ENCODE results near the gene CSNK2A1. TPM values are rescaled to one million over a fixed set of nuclear protein-coding genes. Genes with fewer than 3 reads are reported as not detected.

The CSNK2A1 gene
- polyA plus RNA-seq, 1 donor from 2014 or later, result 255 TPM

DNA sequence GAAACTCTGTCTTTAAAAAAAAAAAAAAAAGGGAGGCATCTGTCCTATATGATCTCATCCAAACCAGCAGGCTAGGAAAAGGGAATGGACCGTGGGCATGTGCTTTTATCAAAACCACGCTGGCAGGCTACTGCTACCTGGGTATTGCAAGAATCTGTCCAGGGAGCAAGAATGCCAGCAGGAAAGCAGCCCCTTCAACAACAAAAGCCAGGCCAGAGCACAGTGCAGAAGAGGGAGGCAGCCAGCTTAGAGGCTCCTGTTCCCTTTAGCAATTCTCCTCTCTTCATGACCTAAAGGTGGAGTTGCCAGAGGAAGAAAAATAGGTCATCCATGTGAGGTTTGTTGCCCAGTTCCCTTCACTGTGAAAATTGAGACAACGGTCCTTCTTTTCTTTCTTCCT, 99.5 kb downstream of the CSNK2A1 start:
- TF ChIP-seq EP300 (conservative IDR thresholded peaks at IDR 0.05; ENCODE audit: poor library complexity, severe bottlenecking) (no peak), MXI1 (conservative IDR thresholded peaks at IDR 0.05; ENCODE audit: poor library complexity, severe bottlenecking) (no peak), TAF1 (IDR thresholded peaks at IDR 0.05; ENCODE audit: low read depth) (no peak)
- TF ChIP-seq, protein P1, sequence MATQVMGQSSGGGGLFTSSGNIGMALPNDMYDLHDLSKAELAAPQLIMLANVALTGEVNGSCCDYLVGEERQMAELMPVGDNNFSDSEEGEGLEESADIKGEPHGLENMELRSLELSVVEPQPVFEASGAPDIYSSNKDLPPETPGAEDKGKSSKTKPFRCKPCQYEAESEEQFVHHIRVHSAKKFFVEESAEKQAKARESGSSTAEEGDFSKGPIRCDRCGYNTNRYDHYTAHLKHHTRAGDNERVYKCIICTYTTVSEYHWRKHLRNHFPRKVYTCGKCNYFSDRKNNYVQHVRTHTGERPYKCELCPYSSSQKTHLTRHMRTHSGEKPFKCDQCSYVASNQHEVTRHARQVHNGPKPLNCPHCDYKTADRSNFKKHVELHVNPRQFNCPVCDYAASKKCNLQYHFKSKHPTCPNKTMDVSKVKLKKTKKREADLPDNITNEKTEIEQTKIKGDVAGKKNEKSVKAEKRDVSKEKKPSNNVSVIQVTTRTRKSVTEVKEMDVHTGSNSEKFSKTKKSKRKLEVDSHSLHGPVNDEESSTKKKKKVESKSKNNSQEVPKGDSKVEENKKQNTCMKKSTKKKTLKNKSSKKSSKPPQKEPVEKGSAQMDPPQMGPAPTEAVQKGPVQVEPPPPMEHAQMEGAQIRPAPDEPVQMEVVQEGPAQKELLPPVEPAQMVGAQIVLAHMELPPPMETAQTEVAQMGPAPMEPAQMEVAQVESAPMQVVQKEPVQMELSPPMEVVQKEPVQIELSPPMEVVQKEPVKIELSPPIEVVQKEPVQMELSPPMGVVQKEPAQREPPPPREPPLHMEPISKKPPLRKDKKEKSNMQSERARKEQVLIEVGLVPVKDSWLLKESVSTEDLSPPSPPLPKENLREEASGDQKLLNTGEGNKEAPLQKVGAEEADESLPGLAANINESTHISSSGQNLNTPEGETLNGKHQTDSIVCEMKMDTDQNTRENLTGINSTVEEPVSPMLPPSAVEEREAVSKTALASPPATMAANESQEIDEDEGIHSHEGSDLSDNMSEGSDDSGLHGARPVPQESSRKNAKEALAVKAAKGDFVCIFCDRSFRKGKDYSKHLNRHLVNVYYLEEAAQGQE (IDR thresholded peaks at IDR 0.05; ENCODE audit: borderline replicate concordance), result no peak
- Histone ChIP-seq H3K9me3 (ENCODE audit: low read length) (no peaks in the 10 kb centered on the region), H3K9ac (ENCODE audit: low read length) (no peak overlapping the region), H4K20me1 (ENCODE audit: insufficient read depth) (no peaks in the 10 kb centered on the region), H3K36me3 (ENCODE audit: insufficient read depth, low read length) (peaks cover 2% of the 10 kb centered on the region), H3K4me2 (ENCODE audit: low read length) (no peak overlapping the region), H3K27me3 (ENCODE audit: insufficient read depth, low read depth, low read length) (no peaks in the 10 kb centered on the region), H3K9me2 (ENCODE audit: insufficient read depth, low read length) (no peaks in the 10 kb centered on the region), H3F3A (ENCODE audit: insufficient read depth, low read length, poor library complexity, severe bottlenecking) (no peaks in the 10 kb centered on the region), H3K27ac (ENCODE audit: low read length) (no peak overlapping the region), H3K4me3 (ENCODE audit: low read length) (no peak overlapping the region), H2AFZ (ENCODE audit: low read depth, low read length) (no peak overlapping the region), H3K79me2 (replicated peaks; ENCODE audit: insufficient read depth, low read length) (no peaks in the 10 kb centered on the region)

DNA sequence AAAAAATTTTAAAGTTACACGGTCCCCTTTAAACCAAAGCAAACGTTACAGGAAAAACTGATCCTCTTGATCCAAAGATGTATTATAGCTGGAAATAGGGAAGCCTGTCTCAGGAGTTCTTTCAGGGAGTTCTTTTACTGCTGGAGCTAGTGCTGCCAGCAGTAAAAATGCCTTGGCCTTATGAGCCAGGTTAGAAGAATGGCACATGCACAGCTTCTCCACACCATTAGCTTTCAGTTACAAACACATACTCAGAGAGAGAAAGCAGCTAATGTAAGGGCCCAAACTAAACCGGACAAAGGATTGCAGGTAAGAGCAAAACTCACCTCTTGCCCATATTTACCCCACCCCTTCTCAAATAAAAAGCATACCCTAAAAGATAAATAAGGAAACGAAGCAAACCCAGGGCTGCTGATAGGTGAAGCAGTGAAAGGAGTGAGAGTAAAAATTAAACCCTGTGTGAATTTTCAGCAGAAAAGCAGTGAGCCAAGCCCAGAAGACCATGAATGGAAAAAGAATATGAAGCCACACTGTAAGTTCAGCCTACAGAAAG, 100.3 kb downstream of the CSNK2A1 start:
- no peak overlapping the region for H3K4me2 ChIP-seq (ENCODE audit: low read length)
- H3F3A ChIP-seq (ENCODE audit: insufficient read depth, low read length, poor library complexity, severe bottlenecking), result no peaks in the 10 kb centered on the region
- H4K20me1 ChIP-seq (ENCODE audit: insufficient read depth), result no peaks in the 10 kb centered on the region
- TF ChIP-seq, protein P1 (IDR thresholded peaks at IDR 0.05; ENCODE audit: borderline replicate concordance), result no peak
- TF ChIP-seq MXI1 (conservative IDR thresholded peaks at IDR 0.05; ENCODE audit: poor library complexity, severe bottlenecking) (no peak), EZH2 (IDR thresholded peaks at IDR 0.05; ENCODE audit: borderline replicate concordance, insufficient read depth, low read length, poor library complexity, severe bottlenecking) (no peak), SMC3 (conservative IDR thresholded peaks at IDR 0.05; ENCODE audit: poor library complexity) (no peak), POLR2AphosphoS5 (IDR thresholded peaks at IDR 0.05) (no peak), TAF1 (IDR thresholded peaks at IDR 0.05; ENCODE audit: low read depth) (no peak), EP300 (conservative IDR thresholded peaks at IDR 0.05; ENCODE audit: poor library complexity, severe bottlenecking) (no peak), RAD21 (conservative IDR thresholded peaks at IDR 0.05) (no peak)
- TF ChIP-seq, protein P2, sequence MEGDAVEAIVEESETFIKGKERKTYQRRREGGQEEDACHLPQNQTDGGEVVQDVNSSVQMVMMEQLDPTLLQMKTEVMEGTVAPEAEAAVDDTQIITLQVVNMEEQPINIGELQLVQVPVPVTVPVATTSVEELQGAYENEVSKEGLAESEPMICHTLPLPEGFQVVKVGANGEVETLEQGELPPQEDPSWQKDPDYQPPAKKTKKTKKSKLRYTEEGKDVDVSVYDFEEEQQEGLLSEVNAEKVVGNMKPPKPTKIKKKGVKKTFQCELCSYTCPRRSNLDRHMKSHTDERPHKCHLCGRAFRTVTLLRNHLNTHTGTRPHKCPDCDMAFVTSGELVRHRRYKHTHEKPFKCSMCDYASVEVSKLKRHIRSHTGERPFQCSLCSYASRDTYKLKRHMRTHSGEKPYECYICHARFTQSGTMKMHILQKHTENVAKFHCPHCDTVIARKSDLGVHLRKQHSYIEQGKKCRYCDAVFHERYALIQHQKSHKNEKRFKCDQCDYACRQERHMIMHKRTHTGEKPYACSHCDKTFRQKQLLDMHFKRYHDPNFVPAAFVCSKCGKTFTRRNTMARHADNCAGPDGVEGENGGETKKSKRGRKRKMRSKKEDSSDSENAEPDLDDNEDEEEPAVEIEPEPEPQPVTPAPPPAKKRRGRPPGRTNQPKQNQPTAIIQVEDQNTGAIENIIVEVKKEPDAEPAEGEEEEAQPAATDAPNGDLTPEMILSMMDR (IDR thresholded peaks at IDR 0.05; ENCODE audit: poor library complexity, severe bottlenecking), result no peak
- H3K27ac ChIP-seq (ENCODE audit: low read length), result no peak overlapping the region
- no peak overlapping the region for H3K9ac ChIP-seq (ENCODE audit: low read length)
- no peaks in the 10 kb centered on the region for H3K9me3 ChIP-seq (ENCODE audit: low read length)
- no peaks in the 10 kb centered on the region for H3K79me2 ChIP-seq (replicated peaks; ENCODE audit: insufficient read depth, low read length)
- H2AFZ ChIP-seq (ENCODE audit: low read depth, low read length), result no peak overlapping the region
- no peaks in the 10 kb centered on the region for H3K9me2 ChIP-seq (ENCODE audit: insufficient read depth, low read length)
- no peak overlapping the region for H3K4me3 ChIP-seq (ENCODE audit: low read length)
- no peaks in the 10 kb centered on the region for H3K27me3 ChIP-seq (ENCODE audit: insufficient read depth, low read depth, low read length)
- H3K36me3 ChIP-seq (ENCODE audit: insufficient read depth, low read length), result peaks cover 6% of the 10 kb centered on the region
